Prostate gland (tissue), 2 donors: ENCODE measurements around the gene PPP2R5B. TPM values are rescaled to one million over a fixed set of nuclear protein-coding genes. Genes with fewer than 3 reads are reported as not detected.
A peak's percentile ranks its signal among the peaks of the same experiment; 100 is the strongest.

Source experiments
- DNase-seq: peaks from one replicate; pipeline ENCODE4 v3.0.0-alpha.2; 2019; ENCODE audit warnings: low spot score
- H3K27ac ChIP-seq, 2 donors: fragments of 200-600 bp; sonication (generic); 2 replicates each; pipeline ENCODE4 v1.5.1; 2017 to 2019
- H3K27me3 ChIP-seq: fragments of 200-600 bp; sonication (generic); replicated peaks from 2 replicates; pipeline ENCODE4 v1.5.1; 2019; ENCODE audit not compliant: insufficient read depth
- H3K36me3 ChIP-seq, 2 donors: fragments of 200-600 bp; sonication (generic); 1 replicate in 1 of 2; 2 replicates in 1 of 2; pipeline versions ENCODE4 v1.5.1 to v1.8.1; 2017 to 2019
- H3K4me1 ChIP-seq: fragments of 200-600 bp; sonication (generic); replicated peaks from 2 replicates; pipeline ENCODE4 v1.5.1; 2019
- H3K4me3 ChIP-seq, 2 donors: fragments of 200-600 bp; sonication (generic); 2 replicates each; pipeline ENCODE4 v1.5.1; 2017 to 2019
- H3K9me3 ChIP-seq: fragments of 200-600 bp; sonication (generic); 2 replicates; pipeline ENCODE4 v1.5.1; 2017
- CTCF ChIP-seq, 4 experiments: fragments of 200-600 bp in 2 of 4; fragments of 450-650 bp in 2 of 4; sonication (generic) in 2 of 4; IDR thresholded peaks; 1 replicate in 3 of 4; 2 replicates in 1 of 4; pipeline ENCODE4 v1.5.1; 2016 to 2019; ENCODE audit warnings: antibody characterized with exemption in 4 of 4, mild to moderate bottlenecking in 2 of 4, moderate library complexity in 2 of 4
- POLR2A ChIP-seq: fragments of 450-650 bp; IDR thresholded peaks from one replicate; pipeline ENCODE4 v1.6.1; 2016; ENCODE audit warnings: antibody characterized with exemption, mild to moderate bottlenecking
- POLR2AphosphoS5 ChIP-seq: sonication (generic); formaldehyde crosslinking; IDR thresholded peaks from one replicate; pipeline ENCODE4 v1.6.1; 2017; ENCODE audit warnings: antibody characterized with exemption
- WGBS: methylation state at CpG from one replicate; pipeline ENCODE4 v1.1.5; 2018; 5-methylcytosine and 5-hydroxymethylcytosine counted together
- intact Hi-C: fragments of 100-400 bp; cut with DNase I; formaldehyde crosslinking; loops from one replicate; pipeline ENCODE4 v1.14.2; 2022
- total RNA-seq, 2 donors: library from RNA; depleted of rRNA; stranded (reverse); fragments of >200 nt; gene quantifications; one replicate each; pipeline ENCODE4 v1.1.0, GENCODE V29; 2016

The PPP2R5B gene
- total RNA-seq, 2 donors from 2014 or later: 14.1 to 32.6 TPM

DNA sequence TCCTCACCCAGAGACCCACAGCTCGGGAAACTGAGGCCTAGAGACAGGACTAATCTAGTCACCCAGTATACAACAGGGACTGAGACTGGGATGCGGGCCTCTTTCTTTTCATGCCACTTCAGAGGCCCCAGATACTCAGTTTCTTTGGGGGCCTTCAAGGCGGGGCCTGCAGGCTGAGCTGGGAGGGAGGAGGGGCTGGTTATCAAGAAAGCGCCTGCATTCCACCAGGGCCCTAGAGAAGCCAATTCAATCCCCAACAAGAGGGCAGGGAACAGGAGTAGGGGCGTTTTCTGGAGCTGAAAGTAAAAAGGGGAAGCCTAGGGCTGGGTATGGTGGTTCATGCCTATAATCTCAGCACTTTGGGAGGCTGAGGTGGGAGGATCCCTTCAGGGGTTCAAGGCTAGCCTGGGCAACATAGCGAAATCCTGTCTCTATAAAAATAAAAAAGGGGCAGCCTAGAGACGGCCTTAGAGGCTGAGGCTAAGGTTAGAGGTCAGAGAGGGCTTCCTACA lies 9.1 kb upstream of the PPP2R5B start:
- no peak for DNase-seq
- Histone ChIP-seq H3K36me3 (peaks cover 19 to 28% of the 10 kb centered on the region in 2 donors), H3K4me1 (peaks cover 17% of the 10 kb centered on the region), H3K4me3 (peak overlapping the region in 1 of 2 donors; percentile 92), H3K9me3 (no peaks in the 10 kb centered on the region), H3K27ac (peak overlapping the region in 1 of 2 donors; percentile 71), H3K27me3 (no peaks in the 10 kb centered on the region)
- intact Hi-C loops: loop anchor here (10.0 kb wide), 1 partner anchor 199 kb away; the partner anchor contains the start of genes TM7SF2 and ZNHIT2
- 77% methylated on average over 7 of the region's 7 CpGs for WGBS
- TF ChIP-seq POLR2AphosphoS5: no peak
- TF ChIP-seq POLR2A: no peak
- TF ChIP-seq CTCF (IDR thresholded peaks at IDR 0.05): no peak

GRCh38 chr11:64916040-64916774 lies 8.3 kb upstream of the PPP2R5B start:
- peak overlapping the region; percentile 76 to 92 for H3K4me3 ChIP-seq
- no peaks in the 10 kb centered on the region for H3K27me3 ChIP-seq
- peak overlapping the region; percentile 71 to 80 for H3K27ac ChIP-seq
- TF ChIP-seq POLR2AphosphoS5 (peak; percentile 43), POLR2A (no peak)
- intact Hi-C loops: loop anchor here (2.0 to 10.0 kb wide), 2 partner anchors 99 to 199 kb away; partner anchors contain the start of genes ARL2, TM7SF2 and ZNHIT2
- peaks cover 17% of the 10 kb centered on the region for H3K4me1 ChIP-seq
- WGBS: 4% methylated on average over 23 of the region's 23 CpGs
- DNase-seq: no peak
- no peaks in the 10 kb centered on the region for H3K9me3 ChIP-seq
- H3K36me3 ChIP-seq: peaks cover 14 to 20% of the 10 kb centered on the region in 2 donors

GRCh38 chr11:64916775-64917662 lies 7.5 kb upstream of the PPP2R5B start, which contains the start of gene ATG2A:
Gene ATG2A, minus strand, starts transcription at chr11:64917209. Its CDS starts 74 bp downstream, at chr11:64917135.
- intact Hi-C loops: loop anchor here (2.0 to 10.0 kb wide), 2 partner anchors 98 to 198 kb away; partner anchors contain the start of genes ARL2, TM7SF2 and ZNHIT2
- peaks cover 8 to 12% of the 10 kb centered on the region in 2 donors for H3K36me3 ChIP-seq
- TF ChIP-seq CTCF (IDR thresholded peaks at IDR 0.05) (peak in 1 of 4 experiments; percentile 18), POLR2AphosphoS5 (peak; percentile 99), POLR2A (peak; percentile 98)
- H3K9me3 ChIP-seq: no peaks in the 10 kb centered on the region
- peak within 1 kb of the TSS; percentile 71 to 80 for H3K27ac ChIP-seq
- H3K4me3 ChIP-seq: peak within 1 kb of the TSS; percentile 76 to 92
- peak; percentile 99 for DNase-seq
- WGBS: under 1% methylated on average over 46 of the region's 57 CpGs
- peaks cover 17% of the 10 kb centered on the region for H3K4me1 ChIP-seq
- H3K27me3 ChIP-seq: no peaks in the 10 kb centered on the region

- TF ChIP-seq CTCF (IDR thresholded peaks at IDR 0.05) (no peak), POLR2A (no peak), POLR2AphosphoS5 (no peak)
- Histone ChIP-seq H3K27ac (peak overlapping the region; percentile 67 to 71), H3K4me1 (peaks cover 17% of the 10 kb centered on the region), H3K4me3 (peak overlapping the region; percentile 76 to 92), H3K9me3 (no peaks in the 10 kb centered on the region), H3K36me3 (peaks cover 8 to 9% of the 10 kb centered on the region in 2 donors), H3K27me3 (no peaks in the 10 kb centered on the region)
- intact Hi-C loops: loop anchor here (2.0 to 10.0 kb wide), 2 partner anchors 97 to 197 kb away; partner anchors contain the start of genes ARL2, TM7SF2 and ZNHIT2
- DNase-seq: no peak
- WGBS: 6% methylated on average over 6 of the region's 6 CpGs
Observed at GRCh38 chr11:64917663-64917995, 6.9 kb upstream of the PPP2R5B start.
